WI38 (cell line): Measurements from ENCODE around the gene ATP11A.
A peak's percentile ranks its signal among the peaks of the same experiment; 100 is the strongest.

Experiments used
- H3K4me3 ChIP-seq: 2 replicates; pipeline ENCODE4 v1.5.1; 2011; ENCODE audit warnings: low read depth, mild to moderate bottlenecking, control low read depth, low read length
- TF ChIP-seq, protein P1 (sequence below): IDR thresholded peaks from 2 replicates; pipeline ENCODE4 v1.5.1; 2012; ENCODE audit warnings: low read depth, mild to moderate bottlenecking, control low read depth, low read length

The ATP11A gene

DNA sequence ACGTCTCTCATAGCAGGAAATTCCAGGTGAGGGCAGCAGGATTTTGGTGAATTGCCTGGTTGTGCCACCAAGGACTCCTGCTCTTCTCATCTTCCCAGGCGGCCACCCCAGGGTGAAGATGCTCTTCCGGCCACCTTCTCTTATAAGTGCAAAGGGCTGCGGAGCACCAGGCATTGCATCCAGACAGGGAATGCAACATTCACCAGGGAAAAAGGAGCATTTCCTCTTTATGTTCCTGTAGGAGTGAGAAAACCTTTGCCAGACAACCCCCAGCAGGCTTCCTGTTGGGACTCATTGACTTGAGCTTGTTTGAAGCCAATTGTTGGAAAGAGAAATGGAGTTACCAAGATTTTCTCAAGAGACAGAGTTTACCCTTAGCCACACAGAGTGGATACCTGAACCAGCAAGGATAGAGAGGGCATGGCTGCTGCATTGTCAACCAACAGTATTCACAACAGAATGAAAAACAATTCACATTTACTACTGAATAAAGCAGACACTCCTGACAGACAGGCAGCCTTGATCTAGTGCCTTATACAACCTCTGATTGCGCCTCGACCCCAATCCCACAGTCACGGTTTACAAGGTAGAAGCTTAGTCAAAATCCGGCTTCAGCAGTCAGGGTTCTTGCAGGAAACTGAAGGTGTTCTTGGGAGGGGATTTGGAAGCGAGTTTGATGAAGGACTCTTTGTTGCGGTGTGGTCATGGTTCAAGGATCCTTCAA lies 1.8 kb upstream of the ATP11A start:
- TF ChIP-seq, protein P1, sequence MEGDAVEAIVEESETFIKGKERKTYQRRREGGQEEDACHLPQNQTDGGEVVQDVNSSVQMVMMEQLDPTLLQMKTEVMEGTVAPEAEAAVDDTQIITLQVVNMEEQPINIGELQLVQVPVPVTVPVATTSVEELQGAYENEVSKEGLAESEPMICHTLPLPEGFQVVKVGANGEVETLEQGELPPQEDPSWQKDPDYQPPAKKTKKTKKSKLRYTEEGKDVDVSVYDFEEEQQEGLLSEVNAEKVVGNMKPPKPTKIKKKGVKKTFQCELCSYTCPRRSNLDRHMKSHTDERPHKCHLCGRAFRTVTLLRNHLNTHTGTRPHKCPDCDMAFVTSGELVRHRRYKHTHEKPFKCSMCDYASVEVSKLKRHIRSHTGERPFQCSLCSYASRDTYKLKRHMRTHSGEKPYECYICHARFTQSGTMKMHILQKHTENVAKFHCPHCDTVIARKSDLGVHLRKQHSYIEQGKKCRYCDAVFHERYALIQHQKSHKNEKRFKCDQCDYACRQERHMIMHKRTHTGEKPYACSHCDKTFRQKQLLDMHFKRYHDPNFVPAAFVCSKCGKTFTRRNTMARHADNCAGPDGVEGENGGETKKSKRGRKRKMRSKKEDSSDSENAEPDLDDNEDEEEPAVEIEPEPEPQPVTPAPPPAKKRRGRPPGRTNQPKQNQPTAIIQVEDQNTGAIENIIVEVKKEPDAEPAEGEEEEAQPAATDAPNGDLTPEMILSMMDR: no peak
- no peak overlapping the region for H3K4me3 ChIP-seq

DNA sequence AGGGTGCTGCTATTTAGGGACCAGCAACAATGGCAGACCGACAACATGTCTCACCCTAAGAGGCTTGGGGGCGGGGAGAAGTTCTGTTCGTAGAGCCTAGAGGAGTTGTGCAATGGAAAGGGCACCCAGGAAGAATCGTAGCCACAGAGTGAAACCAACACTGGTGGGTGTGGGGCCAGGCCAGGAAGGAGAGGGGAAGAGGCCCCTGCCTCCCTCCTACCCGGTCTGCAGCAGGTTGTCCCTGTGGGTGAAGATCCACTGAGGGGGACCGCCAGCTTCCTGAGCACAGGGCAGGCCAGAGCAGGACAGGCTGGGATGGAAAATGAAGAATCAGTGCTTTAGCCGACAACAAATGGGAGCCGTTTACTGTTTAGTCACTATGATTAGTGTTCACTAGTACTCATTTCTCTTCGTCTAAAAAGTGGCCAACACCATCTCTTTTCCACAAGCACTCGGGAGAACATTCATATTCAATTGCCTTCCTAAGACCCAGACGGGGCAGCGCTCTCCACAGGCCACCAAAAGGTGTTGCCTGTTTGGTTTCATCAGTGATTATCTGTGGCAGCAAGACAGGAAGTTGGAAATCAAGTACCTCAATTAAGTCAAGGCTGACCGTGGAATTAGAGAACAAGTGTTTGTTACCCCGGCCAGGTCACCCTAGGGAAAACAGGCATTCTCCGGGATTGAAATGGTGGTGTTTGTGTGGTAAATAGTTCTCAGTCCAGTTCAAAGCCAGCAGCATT lies 1.1 kb upstream of the ATP11A start:
- peak overlapping the region; percentile 84; the same call in 1 of the 2 replicates for H3K4me3 ChIP-seq
- TF ChIP-seq, protein P1: no peak

DNA sequence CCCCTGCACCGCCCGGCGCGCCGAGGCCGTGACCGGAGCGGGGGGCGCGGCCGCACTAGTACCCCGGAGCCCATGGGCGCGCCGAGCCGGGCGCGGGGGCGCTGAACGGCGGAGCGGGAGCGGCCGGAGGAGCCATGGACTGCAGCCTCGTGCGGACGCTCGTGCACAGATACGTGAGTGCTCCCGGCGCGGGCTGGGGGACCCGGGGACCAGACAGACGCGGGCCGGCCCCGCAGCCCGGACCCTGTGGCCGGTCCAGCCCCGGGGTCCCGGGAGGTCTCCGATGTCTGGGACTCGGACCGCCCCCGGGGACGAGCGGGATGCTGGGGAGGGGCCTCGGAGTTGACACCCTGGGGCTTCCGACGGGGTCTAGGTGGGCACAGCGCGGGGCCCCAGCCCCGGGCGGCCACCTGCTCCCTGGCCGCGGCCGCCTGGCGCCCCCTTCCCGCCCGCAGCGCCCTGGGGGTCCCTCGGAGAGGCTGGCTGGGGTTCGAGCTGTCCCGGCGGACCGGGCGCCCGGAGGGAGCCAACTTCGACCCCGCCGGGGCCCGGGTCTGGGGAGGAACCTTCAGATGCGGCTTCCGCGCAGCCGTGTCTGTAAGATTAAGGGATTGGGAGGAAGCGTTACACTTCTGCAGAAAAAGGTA lies 568 bp downstream of the ATP11A start:
- peak overlapping the region; percentile 84 for H3K4me3 ChIP-seq

DNA sequence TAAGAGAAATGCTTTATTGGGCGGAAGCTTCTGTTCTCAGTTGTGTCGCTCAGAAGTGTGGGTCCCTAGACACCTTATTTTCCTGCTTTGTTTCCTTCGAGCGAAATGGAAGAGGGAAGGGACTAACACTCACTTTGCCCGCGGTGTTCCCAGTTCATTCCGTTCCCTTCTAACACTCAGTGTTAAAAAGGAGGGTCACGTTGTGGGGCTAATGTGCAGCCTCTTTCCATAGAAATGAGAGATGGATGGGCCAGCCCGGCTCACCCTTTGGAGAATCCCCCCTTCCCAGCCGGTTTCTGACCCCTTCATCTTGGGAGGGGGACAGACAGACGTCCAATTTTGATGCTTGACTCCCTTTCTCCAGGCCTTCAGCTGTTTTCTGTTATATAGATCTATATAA lies 2.3 kb downstream of the ATP11A start:
- no peak overlapping the region for H3K4me3 ChIP-seq
- TF ChIP-seq, protein P1: no peak

More for the DNA sequence above, 568 bp downstream of the ATP11A start:
- TF ChIP-seq, protein P1: no peak

DNA sequence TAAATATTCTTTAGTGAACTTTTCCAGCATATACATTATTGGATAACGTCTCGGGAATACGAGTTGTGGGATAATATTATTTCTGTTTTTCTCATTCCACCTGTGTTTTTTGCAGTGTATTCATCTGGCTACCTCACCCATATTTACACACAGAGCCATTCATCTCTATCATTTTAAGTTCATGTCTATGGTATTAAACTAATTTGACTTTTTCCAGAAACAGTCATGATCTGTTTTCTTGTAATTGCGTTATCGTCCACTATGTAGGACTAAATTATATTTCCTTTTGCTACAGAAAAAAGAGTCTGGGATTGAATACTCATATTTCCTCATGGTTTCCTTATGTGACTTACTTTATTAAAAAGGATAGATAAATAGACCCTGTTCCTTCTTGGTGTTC lies 2.7 kb downstream of the ATP11A start:
- H3K4me3 ChIP-seq: no peak overlapping the region
- TF ChIP-seq, protein P1: no peak

DNA sequence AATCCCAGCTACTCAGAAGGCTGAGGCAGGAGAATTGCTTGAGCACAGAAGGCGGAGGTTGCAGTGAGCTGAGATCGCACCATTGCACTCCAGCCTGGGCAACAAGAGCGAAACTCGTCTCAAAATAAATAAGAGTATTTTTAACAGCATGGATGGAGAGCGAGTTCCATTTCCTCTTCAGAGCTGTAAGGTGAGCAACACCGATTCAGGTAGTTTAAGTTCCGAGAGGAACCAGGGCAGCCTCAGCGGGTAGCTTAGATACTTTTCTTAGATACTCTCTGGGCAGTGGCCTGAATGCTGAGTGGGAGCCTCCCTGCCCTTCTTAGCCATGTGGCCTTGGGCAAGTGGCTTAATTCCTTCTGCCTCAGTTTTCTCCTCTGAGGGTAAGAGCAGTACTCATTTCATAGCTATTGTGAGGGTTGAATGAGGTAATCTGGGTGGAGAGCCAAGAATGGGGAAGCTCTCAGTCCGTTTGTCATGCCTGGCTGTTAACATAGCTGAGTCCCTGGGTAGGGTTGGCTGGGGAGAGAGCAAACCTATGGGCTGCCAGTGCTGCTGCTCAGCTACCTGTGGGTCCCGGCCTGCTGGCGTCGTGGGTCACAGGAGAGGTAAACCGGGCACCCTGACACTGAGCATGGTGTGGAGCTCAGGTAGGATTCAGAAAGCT lies 4.1 kb downstream of the ATP11A start:
- TF ChIP-seq, protein P1: no peak
- H3K4me3 ChIP-seq: no peak overlapping the region
